ENCODE results near the gene FHIT.

DNA sequence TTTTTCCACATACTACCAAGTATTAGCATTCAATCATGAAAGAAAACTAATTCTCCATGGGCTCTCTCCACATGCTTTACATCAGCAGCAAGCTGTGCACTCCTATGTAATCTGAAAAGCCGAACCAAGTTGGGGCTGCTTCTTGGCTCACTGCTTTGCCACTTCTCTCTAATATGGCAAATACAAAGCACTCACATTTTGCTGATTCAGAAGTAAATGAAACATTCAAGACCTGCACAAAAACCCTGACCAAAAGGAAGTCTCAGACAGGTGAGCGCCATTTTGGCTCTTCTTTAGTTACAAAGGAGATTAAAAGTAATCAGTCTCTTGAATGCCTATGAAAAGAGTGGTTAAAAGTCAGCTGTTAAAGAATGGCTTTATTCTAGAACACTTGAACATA lies 915.2 kb downstream of the FHIT start:
- TF ChIP-seq, protein P1, sequence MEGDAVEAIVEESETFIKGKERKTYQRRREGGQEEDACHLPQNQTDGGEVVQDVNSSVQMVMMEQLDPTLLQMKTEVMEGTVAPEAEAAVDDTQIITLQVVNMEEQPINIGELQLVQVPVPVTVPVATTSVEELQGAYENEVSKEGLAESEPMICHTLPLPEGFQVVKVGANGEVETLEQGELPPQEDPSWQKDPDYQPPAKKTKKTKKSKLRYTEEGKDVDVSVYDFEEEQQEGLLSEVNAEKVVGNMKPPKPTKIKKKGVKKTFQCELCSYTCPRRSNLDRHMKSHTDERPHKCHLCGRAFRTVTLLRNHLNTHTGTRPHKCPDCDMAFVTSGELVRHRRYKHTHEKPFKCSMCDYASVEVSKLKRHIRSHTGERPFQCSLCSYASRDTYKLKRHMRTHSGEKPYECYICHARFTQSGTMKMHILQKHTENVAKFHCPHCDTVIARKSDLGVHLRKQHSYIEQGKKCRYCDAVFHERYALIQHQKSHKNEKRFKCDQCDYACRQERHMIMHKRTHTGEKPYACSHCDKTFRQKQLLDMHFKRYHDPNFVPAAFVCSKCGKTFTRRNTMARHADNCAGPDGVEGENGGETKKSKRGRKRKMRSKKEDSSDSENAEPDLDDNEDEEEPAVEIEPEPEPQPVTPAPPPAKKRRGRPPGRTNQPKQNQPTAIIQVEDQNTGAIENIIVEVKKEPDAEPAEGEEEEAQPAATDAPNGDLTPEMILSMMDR (IDR thresholded peaks at IDR 0.05), result no peak
- no peak for TF ChIP-seq POLR2A (IDR thresholded peaks at IDR 0.05)
